Germinal center (tissue), 1 donor: Measurements from ENCODE around the gene WNK2.
"Not testable (repeated sequence)": the region's sequence is repeated elsewhere in the genome, so short reads cannot be mapped to it uniquely, and the experiment has no call there.

Experiments used
- DNase-seq: peaks from one replicate; pipeline ENCODE4 v3.0.0; 2012; ENCODE audit warnings: mixed read lengths, low spot score

The WNK2 gene

DNA sequence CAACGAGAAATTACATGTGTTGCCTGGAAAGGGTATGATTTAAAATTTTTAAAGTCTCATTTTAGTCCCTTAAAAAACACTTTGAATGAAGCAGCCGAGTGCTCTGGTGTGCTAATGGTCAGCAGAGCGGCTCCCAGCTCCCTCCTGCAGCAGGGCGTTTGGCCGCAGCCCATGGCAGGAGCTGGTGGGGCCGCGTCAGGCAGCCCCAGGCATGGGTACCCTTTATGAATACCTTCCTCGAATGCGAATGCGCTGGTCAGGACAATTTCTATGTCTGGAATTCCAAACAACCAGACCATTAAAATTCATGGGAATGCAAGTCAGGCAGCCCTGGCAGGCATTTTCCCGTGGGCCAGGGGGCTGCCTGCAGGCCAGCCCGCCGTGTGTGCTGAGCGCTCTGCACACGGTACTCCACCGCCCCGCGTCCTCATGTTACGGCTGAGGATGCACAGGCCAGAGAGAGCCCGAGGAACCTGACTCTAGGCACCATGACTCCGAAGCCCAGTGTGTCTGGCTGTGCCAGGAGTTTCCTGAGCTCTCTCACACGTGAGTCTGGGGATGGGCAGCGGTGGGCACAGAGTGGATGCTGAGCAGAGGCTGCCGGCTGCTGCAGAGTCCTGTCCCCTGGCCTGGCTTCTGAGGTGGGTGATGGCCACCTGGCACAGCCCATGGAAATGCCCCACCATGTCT is 123.7 kb downstream of the WNK2 start:
- DNase-seq = no peak

DNA sequence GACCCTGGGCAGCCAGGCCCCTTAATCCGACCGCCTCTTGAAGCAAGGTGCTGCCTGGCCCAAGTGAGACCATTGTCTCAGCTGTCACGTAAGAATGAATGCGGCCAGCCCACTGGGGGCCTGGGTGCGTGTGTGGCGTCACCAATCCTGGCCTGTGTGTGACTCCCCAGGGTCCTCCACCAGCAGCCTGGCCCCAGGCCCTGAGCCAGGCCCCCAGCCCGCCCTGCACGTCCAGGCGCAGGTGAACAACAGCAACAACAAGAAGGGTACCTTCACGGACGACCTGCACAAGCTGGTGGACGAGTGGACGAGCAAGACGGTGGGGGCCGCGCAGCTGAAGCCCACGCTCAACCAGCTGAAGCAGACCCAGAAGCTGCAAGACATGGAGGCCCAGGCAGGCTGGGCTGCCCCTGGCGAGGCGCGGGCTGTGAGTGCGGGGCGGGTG is 124.2 kb downstream of the WNK2 start:
- no peak for DNase-seq

DNA sequence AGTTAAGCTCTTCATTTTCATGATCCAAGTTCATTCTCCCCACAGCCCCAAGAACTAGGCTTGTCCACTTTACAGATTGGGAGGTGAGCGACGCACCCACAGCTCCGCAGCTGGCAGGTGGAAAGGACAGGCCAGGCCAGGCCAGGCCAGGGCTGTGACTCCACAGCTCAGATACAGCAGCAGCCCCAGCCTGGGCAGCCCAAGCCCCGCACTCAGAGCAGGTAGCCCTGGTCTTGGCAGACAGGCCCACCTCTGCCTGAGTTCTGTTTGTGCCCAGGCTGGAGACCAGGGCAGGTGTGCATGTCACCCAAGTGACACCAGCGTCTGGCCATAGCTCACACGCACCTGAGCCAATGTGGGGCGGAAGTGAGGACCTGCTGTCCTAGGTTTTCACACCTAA is 124.7 kb downstream of the WNK2 start:
- no peak for DNase-seq

DNA sequence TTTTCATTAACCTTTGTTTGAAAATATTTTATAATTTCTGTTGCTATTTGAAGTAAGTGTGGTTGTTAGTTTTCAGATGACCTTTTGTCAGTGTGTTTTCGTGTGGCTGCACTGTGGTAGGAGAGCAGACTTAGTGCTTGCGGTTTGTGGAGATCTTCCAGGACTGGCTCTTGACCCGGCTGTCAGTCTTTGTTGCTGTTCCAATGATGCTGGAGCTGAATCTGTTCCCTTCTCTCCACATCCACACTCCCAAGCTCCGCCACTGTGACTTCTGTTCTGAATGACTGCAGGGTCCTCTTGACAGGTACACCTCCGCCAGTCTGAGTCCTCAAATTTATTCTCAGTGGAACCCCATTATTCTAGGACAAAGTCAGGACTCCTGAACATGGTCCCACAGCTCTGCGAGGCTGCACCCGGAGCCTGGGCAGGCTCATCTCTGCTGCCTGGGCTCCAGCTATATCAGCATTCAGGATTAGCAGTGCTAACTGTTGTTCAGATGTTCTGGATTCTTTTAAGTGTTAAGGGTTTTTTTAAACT is 126.0 kb downstream of the WNK2 start:
- DNase-seq = no peak

DNA sequence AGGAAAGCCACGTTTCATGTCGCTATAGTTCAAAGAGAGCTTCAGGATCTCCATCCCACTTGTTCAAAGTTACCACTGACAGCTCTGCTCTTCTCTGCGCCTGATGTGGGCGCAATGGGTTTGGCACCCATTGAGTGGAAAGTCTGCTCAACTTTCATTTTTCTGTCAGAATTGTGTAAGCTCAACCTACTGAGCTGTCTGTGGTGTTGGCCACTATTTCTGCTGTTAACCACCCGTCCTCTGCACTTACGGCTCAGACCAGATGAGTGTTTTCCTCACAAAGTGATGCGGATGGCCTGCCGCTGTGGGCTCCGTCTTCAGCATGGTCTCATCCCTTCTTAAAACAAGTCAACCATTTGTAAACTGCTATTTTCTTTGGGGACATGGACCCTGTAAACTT is 131.2 kb downstream of the WNK2 start:
- DNase-seq = no peak

DNA sequence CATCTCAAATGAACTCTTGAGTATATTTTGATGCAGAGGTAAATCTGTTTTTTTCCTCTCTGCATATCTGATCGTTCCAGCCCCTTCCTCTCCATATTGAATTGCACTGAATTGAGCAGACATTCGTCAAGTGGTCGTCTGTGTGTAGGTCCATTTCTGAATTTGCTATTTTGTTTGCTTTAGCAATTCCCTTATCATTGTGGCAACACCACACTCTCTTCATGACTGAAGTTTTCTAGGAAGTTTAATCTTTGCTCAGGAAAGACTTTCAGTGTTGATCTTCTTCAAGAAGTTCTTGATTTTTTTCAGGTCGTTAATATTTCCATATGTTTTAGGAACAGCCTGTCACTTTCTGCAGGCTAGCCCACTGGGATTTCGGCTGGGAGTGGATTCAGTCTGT is 132.0 kb downstream of the WNK2 start:
- DNase-seq = no peak

DNA sequence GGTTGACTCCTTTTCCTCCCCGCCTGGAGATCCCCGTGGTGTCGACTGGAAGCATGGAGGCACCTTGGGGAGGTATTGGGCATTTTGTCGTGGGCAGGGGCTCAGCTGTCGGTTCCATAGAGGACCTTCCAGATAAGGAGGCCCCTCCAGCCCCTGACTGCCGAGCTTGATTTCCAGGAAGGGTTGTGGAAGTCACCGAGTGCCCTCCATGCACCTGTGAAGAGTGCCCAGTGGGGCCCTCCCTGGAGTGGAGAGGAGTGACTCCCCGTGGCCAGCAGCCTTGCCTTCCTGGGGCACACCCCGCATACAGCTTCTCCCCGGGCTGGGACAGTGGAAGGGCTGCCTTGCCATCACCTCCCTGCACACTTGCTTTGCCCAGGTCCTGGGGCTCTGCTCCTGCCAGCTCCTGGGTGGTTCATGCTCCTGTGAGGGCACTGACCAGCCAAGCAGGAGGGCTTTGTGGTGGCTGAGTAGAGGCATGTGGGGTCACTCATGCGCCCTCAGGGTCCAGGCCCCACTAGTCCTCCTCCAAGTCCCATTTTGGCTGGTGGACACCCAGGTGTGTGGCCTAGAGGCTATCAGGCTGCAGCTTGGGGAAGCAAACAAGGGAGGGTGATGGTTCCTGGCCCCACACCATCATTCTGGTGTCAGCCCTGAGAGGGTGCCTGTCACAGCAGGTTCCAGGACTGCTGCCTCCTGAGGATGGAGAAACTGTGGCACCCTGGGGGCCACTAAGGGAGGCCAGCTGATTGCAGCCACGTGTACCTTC is 133.0 kb downstream of the WNK2 start:
- DNase-seq = no peak

DNA sequence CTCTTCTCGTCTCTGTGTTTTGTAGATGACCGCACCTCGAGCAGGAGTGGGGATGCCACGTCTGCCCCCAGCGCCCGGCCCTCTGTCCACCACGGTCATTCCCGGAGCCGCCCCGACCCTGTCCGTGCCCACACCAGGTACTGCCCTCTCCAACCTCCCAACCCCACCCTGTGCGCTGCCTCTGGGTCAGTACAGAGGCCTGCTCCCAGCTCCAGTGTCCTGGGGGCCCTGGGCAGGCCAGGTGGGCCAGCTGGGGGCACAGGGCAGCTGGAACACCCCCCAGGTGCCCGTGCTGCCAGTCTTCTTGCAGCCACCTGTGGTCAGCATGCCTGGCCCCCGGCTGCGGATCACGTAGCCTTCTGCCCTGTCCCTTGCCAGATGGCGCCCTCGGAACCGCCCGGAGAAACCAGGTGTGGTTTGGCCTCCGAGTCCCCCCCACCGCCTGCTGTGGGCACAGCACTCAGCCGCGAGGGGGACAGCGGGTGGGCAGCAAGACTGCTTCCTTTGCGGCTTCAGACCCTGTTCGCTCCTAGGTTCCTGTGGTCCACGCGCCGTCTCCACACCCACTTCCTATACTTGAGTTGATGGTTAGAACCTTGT is 133.7 kb downstream of the WNK2 start:
- DNase-seq = no peak

DNA sequence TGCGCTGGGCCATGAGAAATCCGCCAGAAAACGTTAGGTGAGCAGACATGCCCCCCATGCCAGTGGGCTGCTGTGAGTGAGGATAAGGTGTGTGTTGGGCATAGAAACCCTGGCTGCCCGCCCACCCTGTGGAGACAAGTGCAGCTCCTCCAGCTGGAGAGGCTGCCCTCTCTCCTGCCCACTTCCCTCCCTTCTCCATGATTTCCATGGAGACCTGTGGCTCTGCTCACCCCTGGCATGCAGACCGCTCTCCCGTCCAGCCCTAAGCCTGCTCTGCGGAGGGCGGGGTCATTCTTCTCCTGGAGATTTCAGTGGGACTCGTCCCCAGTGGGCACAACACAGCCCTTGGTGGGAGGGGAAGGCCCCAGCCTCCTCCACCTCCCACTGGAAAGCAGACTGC is 134.5 kb downstream of the WNK2 start:
- DNase-seq = no peak

DNA sequence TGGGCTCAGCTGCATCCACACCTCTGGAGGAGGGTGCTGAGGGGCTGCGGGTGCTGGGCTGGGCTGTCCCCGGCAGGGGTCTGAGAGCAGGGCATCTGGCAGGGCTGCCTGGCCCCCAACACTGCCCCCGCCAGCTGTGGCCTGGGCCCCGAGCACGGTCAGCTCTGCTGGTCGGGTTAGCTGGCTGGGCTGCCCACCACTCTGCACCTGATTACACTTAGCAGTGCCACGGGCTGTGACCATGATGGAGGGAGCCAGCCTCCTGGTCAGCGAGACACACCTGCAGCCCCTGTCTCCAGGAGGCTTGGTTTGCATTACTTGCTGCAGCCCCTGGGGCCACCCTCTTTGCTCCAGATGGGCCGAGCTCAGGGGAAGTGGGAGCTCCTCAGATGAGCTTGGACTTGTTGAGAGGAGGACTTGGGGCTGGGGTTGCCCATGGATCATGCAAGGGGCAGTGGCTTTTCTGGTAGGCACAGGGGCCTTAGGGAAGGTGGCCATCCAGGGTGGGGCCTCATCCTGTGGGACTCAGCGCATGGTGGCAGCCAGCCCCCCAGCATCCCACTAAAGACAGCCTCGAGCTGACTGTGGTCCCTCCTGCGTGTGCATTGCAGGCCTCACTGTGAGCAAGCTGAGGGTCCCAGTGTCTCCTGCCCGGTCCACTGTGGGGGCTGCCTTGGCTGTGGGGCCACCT is 135.5 kb downstream of the WNK2 start:
- no peak for DNase-seq

DNA sequence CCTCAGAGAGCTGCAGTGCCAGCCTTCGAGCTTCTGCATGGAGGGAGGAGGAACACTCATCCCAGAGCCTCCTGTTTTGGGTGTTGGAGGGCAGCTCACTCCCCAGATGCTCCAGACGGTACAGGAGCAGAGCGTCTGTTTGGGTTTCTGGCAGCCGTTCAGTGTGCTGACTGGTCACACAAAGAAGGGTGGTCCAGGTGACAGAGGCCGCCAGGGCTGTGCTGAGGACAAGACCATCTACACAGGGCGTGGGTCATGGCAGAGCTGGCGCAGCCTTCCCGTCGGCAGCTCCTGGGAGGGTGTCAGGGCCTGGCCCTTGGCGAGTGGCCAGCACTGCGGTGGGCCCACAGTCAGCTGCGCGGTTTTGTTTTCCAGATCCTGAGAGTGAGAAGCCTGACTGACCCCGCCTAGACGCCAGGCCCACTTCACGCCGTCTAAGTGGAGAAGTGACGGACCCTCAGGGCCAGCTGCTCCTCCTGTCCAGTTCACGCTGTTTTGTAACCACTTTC is 136.1 kb downstream of the WNK2 start:
- DNase-seq = no peak

DNA sequence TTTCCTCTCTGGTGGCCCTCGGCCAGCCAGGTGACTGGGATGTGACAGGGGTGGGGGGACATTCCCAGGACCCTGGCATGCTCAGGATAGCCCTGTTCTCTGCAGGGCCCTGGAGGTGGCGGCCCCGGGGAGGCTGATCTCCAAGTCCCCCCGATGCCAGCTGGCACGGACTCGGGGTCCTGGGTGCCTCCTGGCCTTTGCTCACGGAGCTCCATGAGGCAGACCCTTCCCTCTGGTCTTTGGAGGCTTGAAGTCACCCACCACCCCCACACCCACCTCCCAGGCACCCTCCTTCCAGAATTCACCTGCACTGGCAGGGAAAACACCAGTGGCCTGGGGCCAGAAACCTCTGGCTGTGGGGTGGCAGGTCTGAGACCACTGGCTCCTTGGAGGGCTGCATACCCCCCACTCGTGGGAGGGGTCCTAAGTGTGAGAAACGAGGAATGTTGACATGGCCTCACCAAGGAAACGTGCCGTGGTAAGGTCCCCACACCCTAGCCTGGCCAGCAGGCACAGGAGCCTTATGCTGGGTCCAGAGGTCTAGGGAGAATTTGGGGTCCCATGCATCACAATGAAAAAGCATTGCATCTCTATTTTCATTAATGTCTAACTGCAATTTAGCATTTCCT is 136.8 kb downstream of the WNK2 start:
- no peak for DNase-seq

DNA sequence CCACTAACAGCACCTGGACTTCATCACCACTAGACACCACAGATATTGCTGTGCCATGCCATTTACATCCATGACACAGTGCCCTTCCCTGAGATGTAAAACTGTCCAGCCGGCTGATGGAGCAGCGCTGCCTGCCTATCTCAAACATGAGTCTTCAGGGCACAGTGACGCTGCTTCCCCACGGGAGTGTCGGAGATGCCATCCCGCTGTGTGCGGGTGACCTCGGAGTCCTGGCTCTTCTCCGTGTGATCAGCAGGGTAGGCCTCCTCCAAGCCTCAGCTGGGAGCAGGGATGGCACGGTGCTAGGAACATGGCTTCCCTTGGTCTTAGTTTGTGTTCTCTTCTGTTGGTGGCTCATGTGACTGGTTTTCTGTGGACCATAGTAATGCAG is 137.3 kb downstream of the WNK2 start:
- no peak for DNase-seq

DNA sequence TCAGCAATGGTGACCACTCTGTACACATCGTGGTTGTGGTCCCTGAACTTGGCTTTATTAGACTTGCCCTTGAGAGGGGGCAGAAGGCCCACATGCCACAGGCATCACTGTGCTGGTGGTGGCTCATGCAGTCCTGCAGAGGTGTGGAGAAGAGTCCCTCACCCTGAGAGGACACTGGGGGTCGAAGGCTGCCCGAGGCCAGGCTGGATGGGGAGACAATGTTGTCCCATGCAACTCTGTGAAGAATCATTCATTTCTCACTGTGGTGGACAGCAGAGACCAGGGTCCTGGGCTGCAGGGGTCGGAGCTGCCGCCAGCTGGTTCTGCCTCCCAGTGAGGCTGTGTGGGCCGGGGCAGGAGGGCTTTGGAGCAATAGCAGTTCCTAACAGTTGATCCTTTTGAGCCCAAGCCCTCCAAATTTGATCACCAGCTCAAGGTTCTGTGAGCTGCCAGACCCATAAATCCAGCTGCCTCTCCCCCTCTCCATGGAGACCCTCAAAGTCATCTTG is 139.6 kb downstream of the WNK2 start:
- DNase-seq = not testable (repeated sequence)

DNA sequence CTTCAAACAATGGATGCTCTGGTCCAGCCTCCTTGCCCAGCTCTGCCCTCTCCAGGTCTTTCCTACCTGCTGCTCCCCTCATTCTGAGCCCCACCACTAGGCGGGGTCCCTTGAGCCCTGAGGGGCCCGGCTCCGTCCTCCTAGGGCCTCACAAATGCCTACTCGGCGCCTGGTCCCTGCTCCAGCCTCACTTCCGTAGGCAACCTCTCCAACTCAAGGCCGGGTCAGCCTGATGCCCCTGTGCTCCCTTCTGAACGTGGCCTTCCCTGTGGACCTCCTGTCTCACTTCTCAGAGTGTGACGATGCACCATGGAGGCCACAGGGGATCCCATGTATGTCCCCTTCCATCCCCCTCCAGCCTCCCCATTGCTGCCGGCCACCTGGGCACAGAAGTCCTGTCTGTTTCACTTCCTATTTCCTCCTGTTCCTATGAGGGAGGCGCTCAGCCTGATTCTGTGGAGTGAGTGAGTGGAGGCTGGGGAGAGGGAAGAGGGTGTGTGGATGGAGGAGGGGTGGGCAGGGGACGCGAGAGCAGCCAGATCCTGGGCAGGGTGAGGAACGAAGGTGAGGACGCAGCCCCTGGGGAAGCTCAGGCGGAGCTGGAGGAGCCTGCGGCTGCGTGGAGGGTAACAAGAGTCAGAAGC is 140.4 kb downstream of the WNK2 start:
- no peak for DNase-seq

DNA sequence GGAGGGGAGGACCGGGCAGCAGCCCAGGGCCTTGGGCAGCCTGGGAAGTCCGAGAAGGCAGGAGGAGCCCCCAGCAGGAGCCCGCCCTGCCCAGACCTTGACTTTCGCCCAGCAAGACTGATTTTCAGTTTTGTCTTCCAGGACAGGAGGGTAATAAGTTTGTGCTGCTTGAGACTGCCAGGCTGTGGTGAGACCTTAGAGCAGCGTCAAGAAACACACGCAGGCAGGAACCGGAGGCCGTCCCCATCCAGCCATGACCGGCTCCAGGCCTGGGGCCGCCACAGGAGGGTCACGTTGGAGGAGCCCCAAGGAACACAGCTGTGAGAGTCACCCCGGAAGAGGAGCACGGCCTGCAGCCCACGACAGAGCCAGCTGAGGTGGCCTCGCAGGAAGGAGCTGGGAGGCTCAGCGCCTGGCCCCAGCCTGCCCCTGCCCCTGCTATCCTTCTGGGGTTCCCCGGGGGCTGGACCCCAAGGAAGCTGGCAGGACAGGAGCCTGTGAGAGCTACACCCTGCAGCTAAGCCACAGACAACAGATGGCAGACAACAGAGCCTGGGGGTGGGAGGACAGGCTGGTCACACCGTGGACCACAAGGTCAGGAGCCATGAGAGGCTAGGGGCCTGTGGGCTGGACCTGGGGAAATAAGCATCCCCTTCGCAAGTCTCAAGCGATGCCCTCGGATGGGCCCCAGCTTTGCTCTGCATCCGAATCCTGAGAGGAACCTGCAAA is 141.5 kb downstream of the WNK2 start:
- no peak for DNase-seq

DNA sequence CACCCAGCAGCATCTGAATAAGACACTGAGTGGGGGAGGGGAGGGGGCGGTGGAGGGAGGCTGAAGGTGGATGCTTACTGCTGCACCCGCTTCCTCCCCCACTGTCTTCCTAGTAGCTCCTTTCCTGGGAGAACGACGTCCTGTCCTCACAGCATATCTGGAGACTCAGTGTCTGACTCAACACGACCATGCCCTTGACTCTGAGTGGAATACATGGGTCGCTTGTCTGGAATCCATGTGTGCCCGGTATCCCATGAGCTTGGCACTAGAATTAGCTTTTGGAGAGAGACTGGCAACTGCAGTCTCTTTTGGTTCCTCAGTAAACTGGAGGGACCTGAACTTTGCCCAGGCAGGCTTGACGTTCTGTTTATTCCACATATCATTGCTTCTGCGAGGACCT is 142.1 kb downstream of the WNK2 start:
- no peak for DNase-seq

DNA sequence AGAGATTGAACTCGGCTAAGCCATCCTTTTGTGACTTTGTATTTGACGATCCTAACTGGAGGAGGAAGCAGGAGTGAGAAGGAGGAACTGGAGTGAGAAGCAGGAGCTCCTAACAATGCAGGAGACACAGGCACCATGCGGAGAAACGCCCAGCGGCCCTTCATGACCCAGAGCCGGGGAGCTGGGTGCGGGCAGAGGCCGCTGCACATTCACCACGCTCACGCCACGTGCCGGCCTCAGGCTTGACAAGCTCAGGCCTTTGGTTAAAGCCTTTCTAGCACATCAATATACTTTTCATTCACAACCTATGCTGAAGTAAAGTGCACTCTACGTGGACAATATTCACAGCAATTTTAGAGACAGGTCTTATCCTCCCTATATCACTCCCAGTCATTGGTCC is 142.7 kb downstream of the WNK2 start:
- no peak for DNase-seq

DNA sequence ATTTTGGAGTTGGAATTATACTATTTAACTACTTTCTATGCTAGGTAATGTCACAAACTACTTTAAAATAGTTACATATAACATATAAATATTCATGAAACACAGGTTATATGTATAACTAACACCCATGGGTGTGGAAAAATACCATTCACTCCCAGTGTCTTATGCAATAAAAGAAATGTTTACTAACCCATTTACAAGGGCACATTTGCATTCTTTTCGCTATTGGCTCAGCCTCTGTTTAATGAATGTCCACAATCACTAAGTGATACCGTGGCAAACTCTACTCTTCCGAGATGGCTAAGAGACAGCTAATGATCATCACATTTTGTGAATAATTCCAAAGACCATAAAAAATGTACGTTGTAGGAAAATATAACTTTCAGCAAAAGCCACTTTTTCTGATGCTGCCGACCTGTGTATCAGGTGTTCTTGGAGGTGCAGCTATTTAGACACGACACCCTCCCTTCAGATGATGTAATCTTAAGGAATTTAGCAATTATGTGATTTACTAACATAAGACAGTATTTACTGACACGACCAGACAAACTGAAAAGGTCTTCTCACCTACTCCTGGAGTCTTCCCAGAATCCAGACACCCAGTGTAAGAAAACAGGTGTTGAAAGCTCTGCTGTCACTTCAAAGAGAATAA is 145.8 kb downstream of the WNK2 start:
- DNase-seq = no peak

DNA sequence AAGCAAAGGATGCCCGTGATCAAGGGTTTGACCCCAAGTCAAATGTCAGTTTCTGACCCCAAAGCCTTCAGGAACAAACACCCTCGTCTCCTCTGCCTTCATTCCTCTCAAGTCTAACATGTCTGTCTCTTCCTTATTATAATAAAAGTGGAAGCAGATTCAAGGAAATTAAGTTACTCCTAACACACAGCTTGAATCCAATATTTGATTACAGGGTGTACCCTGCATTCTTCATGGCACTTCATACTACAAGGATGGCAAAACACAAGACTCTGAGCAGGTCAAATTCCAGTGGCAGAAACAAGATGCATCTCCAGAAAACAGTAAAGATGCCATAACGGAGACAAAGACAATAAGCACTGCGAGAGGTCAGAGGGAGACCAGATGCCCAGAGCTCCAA is 148.4 kb downstream of the WNK2 start:
- no peak for DNase-seq
